Panc1 (cell line): Measurements from ENCODE around the gene DENND2D. TPM values are rescaled to one million over a fixed set of nuclear protein-coding genes. Genes with fewer than 3 reads are reported as not detected.

ENCODE experiments used
- ATAC-seq: fragments of 200-7000 bp; cut with Tn5 transposase; 2 replicates; pipeline ENCODE4 v1.9.1; 2020; ENCODE audit warnings: mild to moderate bottlenecking, moderate library complexity
- BruUV-seq: library from RNA; stranded (reverse); fragments of 400-500 nt; replicated peaks from 2 replicates; lab custom pipeline; 2021; lab: Mats Ljungman, UMichigan
- CTCF ChIA-PET: fragments of 300-600 bp; sonication (Branson Sonifier 250); formaldehyde crosslinking; loops from one replicate; lab custom pipeline; 2022; ENCODE audit warnings: antibody characterized with exemption; lab: Charles Lee
- POLR2A ChIA-PET: fragments of 300-600 bp; sonication (Branson Sonifier 250); formaldehyde crosslinking; loops from one replicate; lab custom pipeline; 2022; ENCODE audit warnings: antibody characterized with exemption; lab: Charles Lee
- DNase-seq: peaks from one replicate; pipeline ENCODE4 v3.0.0-alpha.2; 2010; ENCODE audit warnings: low read depth, low spot score
- H3K27ac ChIP-seq: 2 replicates; pipeline ENCODE4 v1.5.1; 2011; ENCODE audit warnings: mild to moderate bottlenecking, low read length, inconsistent platforms
- H3K27me3 ChIP-seq: fragments of 200-500 bp; sonication (Bioruptor generic); 2 replicates; pipeline ENCODE4 v1.6.0; 2014; ENCODE audit warnings: low read length, inconsistent platforms; ENCODE audit not compliant: control insufficient read depth, insufficient read depth
- H3K36me3 ChIP-seq: fragments of 200-500 bp; sonication (Bioruptor generic); 2 replicates; pipeline ENCODE4 v1.5.1; 2014; ENCODE audit warnings: inconsistent platforms, mild to moderate bottlenecking, low read length, moderate library complexity; ENCODE audit not compliant: control insufficient read depth, insufficient read depth
- H3K4me1 ChIP-seq: 2 replicates; pipeline ENCODE4 v1.5.1; 2011; ENCODE audit warnings: inconsistent platforms, mild to moderate bottlenecking, low read length, moderate library complexity; ENCODE audit not compliant: control insufficient read depth, insufficient read depth
- H3K4me3 ChIP-seq, 2 experiments: 2 replicates each; pipeline ENCODE4 v1.5.1; 2011 to 2012; ENCODE audit warnings: low read depth in 2 of 2, low read length in 2 of 2, mild to moderate bottlenecking in 2 of 2, inconsistent platforms in 1 of 2, moderate library complexity in 1 of 2
- H3K9me3 ChIP-seq: fragments of 200-500 bp; sonication (Bioruptor generic); 2 replicates; pipeline ENCODE4 v1.5.1; 2014; ENCODE audit warnings: low read depth, mild to moderate bottlenecking, inconsistent platforms, low read length, moderate library complexity; ENCODE audit not compliant: control insufficient read depth, insufficient read depth
- POLR2AphosphoS5 ChIP-seq: IDR thresholded peaks from 2 replicates; pipeline ENCODE4 v1.6.1; 2012; ENCODE audit warnings: mild to moderate bottlenecking, low read depth, low read length, moderate library complexity
- SIN3A ChIP-seq: IDR thresholded peaks from 2 replicates; pipeline ENCODE4 v1.6.1; 2012; ENCODE audit warnings: low read depth, mild to moderate bottlenecking, low read length, moderate library complexity, borderline replicate concordance; ENCODE audit not compliant: insufficient read depth
- TCF7L2 ChIP-seq: IDR thresholded peaks from 2 replicates; pipeline ENCODE4 v1.6.1; 2011; ENCODE audit warnings: mild to moderate bottlenecking, low read depth, low read length, inconsistent platforms
- in situ Hi-C: cut with HindIII; loops from 2 replicates; pipeline ENCODE4 v1.10.0; 2016; ENCODE audit warnings: low sequenced_read_pairs, low pct_unique_long_range_greater_than_20kb
- intact Hi-C: fragments of 100-400 bp; cut with micrococcal nuclease; formaldehyde crosslinking; loops from one replicate; pipeline ENCODE4 v1.10.0; 2022; ENCODE audit not compliant: unreplicated experiment
- total RNA-seq: library from RNA; stranded (reverse); gene quantifications from one replicate; pipeline ENCODE4 v1.2.1, GENCODE V29; 2021; ENCODE audit not compliant: unreplicated experiment
- TF ChIP-seq, protein P1 (sequence below), 2 experiments: IDR thresholded peaks; 2 replicates each; pipeline ENCODE4 v1.6.1; 2011 to 2012; ENCODE audit warnings: low read depth in 2 of 2, control low read depth in 1 of 2, low read length in 1 of 2, mild to moderate bottlenecking in 1 of 2, moderate library complexity in 1 of 2; ENCODE audit not compliant: insufficient read depth in 1 of 2
- TF ChIP-seq, protein P2 (sequence below): fragments of 450-650 bp; IDR thresholded peaks from 2 replicates; pipeline ENCODE4 v1.5.1; 2017; ENCODE audit warnings: mild to moderate bottlenecking

Gene DENND2D
- total RNA-seq, 1 experiment from 2014 or later: 10.4 TPM

DNA sequence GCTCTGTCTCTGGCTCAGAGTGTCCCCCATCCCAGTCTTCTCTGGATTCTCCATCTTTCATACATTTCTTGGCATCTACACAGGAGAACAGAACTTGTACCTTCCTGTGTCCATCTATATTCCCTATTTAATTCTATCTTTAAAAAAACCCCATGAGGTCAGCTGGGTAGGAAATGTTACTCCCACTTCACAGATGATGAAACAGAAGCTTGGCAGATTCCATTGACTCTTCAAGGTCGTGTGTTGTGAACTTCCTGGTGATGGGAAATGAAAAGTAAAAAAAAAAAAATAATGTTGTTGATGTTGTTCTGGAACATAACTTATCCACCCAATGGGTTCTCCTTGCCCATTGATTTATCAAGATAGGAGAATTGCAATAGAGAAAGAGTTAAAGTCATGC lies 35.9 kb upstream of the DENND2D start:
- Histone ChIP-seq H3K4me1 (no peaks in the 10 kb centered on the region), H3K36me3 (no peaks in the 10 kb centered on the region), H3K27me3 (no peaks in the 10 kb centered on the region), H3K27ac (no peak overlapping the region), H3K4me3 (no peak overlapping the region), H3K9me3 (no peaks in the 10 kb centered on the region)
- ATAC-seq (no peak), DNase-seq (no peak)
- in situ Hi-C loops (no loop called here), intact Hi-C loops (no loop called here)
- BruUV-seq: no TSS peak
- CTCF ChIA-PET: no interaction called here
- POLR2A ChIA-PET: no interaction called here
- no peak for TF ChIP-seq SIN3A
- TF ChIP-seq TCF7L2: no peak
- TF ChIP-seq, protein P1, sequence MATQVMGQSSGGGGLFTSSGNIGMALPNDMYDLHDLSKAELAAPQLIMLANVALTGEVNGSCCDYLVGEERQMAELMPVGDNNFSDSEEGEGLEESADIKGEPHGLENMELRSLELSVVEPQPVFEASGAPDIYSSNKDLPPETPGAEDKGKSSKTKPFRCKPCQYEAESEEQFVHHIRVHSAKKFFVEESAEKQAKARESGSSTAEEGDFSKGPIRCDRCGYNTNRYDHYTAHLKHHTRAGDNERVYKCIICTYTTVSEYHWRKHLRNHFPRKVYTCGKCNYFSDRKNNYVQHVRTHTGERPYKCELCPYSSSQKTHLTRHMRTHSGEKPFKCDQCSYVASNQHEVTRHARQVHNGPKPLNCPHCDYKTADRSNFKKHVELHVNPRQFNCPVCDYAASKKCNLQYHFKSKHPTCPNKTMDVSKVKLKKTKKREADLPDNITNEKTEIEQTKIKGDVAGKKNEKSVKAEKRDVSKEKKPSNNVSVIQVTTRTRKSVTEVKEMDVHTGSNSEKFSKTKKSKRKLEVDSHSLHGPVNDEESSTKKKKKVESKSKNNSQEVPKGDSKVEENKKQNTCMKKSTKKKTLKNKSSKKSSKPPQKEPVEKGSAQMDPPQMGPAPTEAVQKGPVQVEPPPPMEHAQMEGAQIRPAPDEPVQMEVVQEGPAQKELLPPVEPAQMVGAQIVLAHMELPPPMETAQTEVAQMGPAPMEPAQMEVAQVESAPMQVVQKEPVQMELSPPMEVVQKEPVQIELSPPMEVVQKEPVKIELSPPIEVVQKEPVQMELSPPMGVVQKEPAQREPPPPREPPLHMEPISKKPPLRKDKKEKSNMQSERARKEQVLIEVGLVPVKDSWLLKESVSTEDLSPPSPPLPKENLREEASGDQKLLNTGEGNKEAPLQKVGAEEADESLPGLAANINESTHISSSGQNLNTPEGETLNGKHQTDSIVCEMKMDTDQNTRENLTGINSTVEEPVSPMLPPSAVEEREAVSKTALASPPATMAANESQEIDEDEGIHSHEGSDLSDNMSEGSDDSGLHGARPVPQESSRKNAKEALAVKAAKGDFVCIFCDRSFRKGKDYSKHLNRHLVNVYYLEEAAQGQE (IDR thresholded peaks at IDR 0.05; ENCODE audit: insufficient read depth in 1 of 2, low read depth in 2 of 2, low read length in 1 of 2): no peak
- TF ChIP-seq, protein P2, sequence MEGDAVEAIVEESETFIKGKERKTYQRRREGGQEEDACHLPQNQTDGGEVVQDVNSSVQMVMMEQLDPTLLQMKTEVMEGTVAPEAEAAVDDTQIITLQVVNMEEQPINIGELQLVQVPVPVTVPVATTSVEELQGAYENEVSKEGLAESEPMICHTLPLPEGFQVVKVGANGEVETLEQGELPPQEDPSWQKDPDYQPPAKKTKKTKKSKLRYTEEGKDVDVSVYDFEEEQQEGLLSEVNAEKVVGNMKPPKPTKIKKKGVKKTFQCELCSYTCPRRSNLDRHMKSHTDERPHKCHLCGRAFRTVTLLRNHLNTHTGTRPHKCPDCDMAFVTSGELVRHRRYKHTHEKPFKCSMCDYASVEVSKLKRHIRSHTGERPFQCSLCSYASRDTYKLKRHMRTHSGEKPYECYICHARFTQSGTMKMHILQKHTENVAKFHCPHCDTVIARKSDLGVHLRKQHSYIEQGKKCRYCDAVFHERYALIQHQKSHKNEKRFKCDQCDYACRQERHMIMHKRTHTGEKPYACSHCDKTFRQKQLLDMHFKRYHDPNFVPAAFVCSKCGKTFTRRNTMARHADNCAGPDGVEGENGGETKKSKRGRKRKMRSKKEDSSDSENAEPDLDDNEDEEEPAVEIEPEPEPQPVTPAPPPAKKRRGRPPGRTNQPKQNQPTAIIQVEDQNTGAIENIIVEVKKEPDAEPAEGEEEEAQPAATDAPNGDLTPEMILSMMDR: no peak
- TF ChIP-seq POLR2AphosphoS5: no peak

DNA sequence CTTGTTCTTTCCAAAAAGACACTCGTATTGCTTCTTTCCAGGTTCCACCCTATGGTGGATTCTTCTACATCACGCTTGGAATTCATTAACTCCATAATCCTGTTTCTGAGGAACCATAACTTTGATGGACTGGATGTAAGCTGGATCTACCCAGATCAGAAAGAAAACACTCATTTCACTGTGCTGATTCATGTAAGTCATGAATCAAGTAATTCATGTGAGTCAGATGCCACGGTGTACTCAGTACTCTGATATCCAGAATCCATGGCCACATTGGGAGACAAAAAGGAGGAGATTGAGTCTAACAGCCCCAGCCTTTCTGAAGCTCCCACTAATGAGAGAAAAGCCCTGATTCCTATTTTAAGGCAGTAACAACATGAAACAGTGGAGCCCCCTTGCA lies 34.4 kb upstream of the DENND2D start:
- Histone ChIP-seq H3K9me3 (no peaks in the 10 kb centered on the region), H3K36me3 (no peaks in the 10 kb centered on the region), H3K27me3 (no peaks in the 10 kb centered on the region), H3K4me1 (no peaks in the 10 kb centered on the region), H3K27ac (no peak overlapping the region), H3K4me3 (no peak overlapping the region)
- in situ Hi-C loops (no loop called here), intact Hi-C loops (no loop called here)
- DNase-seq: no peak
- ChIA-PET CTCF (no interaction called here), POLR2A (no interaction called here)
- no peak for ATAC-seq
- no TSS peak for BruUV-seq
- TF ChIP-seq, protein P1 (IDR thresholded peaks at IDR 0.05; ENCODE audit: insufficient read depth in 1 of 2, low read depth in 2 of 2, low read length in 1 of 2): no peak
- TF ChIP-seq, protein P2: no peak
- TF ChIP-seq SIN3A (no peak), TCF7L2 (no peak), POLR2AphosphoS5 (no peak)
